ENCODE results near the gene ZBTB11. TPM values are rescaled to one million over a fixed set of nuclear protein-coding genes. Genes with fewer than 3 reads are reported as not detected.
"Not testable (repeated sequence)": the region's sequence is repeated elsewhere in the genome, so short reads cannot be mapped to it uniquely, and the experiment has no call there.

ZBTB11 gene
- total RNA-seq, 2 donors from 2014 or later, result 12.2 to 15.5 TPM

- no peak for DNase-seq (ENCODE audit: low spot score)
- intact Hi-C loops (cut with DNase I), result no loop called here
Observed at GRCh38 chr3:101660714-101661113, 16.2 kb downstream of the ZBTB11 start.

GRCh38 chr3:101656651-101657050, 20.3 kb downstream of the ZBTB11 start:
- intact Hi-C loops (cut with DNase I), result no loop called here
- DNase-seq (ENCODE audit: low spot score), result no peak

GRCh38 chr3:101646726-101647125, 30.2 kb downstream of the ZBTB11 start:
- no peak for DNase-seq (ENCODE audit: low spot score)
- intact Hi-C loops (cut with DNase I), result no loop called here

- intact Hi-C loops (cut with DNase I), result no loop called here
- no peak for DNase-seq (ENCODE audit: low spot score)
Observed at GRCh38 chr3:101643861-101644613, 32.9 kb downstream of the ZBTB11 start.

GRCh38 chr3:101643009-101643844, 33.7 kb downstream of the ZBTB11 start:
- no peak for DNase-seq (ENCODE audit: low spot score)
- intact Hi-C loops (cut with DNase I), result no loop called here

GRCh38 chr3:101642441-101642840, 34.5 kb downstream of the ZBTB11 start:
- intact Hi-C loops (cut with DNase I), result no loop called here
- DNase-seq (ENCODE audit: low spot score), result no peak

- intact Hi-C loops (cut with DNase I); DNase-seq (ENCODE audit: low spot score): not testable (repeated sequence)
Observed at GRCh38 chr3:101641397-101642115, 35.4 kb downstream of the ZBTB11 start.

GRCh38 chr3:101640256-101640655, 36.7 kb downstream of the ZBTB11 start:
- no peak for DNase-seq (ENCODE audit: low spot score)
- intact Hi-C loops (cut with DNase I), result no loop called here

- intact Hi-C loops (cut with DNase I), result no loop called here
- DNase-seq (ENCODE audit: low spot score), result no peak
Observed at GRCh38 chr3:101639280-101639963, 37.5 kb downstream of the ZBTB11 start.

GRCh38 chr3:101638261-101638745, 38.6 kb downstream of the ZBTB11 start:
- DNase-seq (ENCODE audit: low spot score), result no peak
- intact Hi-C loops (cut with DNase I), result no loop called here

GRCh38 chr3:101637451-101637850, 39.5 kb downstream of the ZBTB11 start:
- intact Hi-C loops (cut with DNase I), result no loop called here
- DNase-seq (ENCODE audit: low spot score), result no peak

- intact Hi-C loops (cut with DNase I), result no loop called here
- DNase-seq (ENCODE audit: low spot score), result no peak
Observed at GRCh38 chr3:101635954-101636798, 40.8 kb downstream of the ZBTB11 start.

- DNase-seq (ENCODE audit: low spot score), result no peak
- intact Hi-C loops (cut with DNase I), result no loop called here
Observed at GRCh38 chr3:101635345-101635744, 41.6 kb downstream of the ZBTB11 start.

- intact Hi-C loops (cut with DNase I), result no loop called here
- DNase-seq (ENCODE audit: low spot score), result peak; percentile 49
Observed at GRCh38 chr3:101634591-101635196, 42.2 kb downstream of the ZBTB11 start.

- peak; percentile 65 for DNase-seq (ENCODE audit: low spot score)
- intact Hi-C loops (cut with DNase I), result no loop called here
Observed at GRCh38 chr3:101633186-101633585, 43.7 kb downstream of the ZBTB11 start.

- intact Hi-C loops (cut with DNase I), result no loop called here
- peak; percentile 23 for DNase-seq (ENCODE audit: low spot score)
Observed at GRCh38 chr3:101632586-101632985, 44.3 kb downstream of the ZBTB11 start.

GRCh38 chr3:101631959-101632358, 45.0 kb downstream of the ZBTB11 start:
- intact Hi-C loops (cut with DNase I), result not testable (repeated sequence)
- peak; percentile 5 for DNase-seq (ENCODE audit: low spot score)
